H9 (cell line): ENCODE measurements around the gene SMO. TPM values are rescaled to one million over a fixed set of nuclear protein-coding genes. Genes with fewer than 3 reads are reported as not detected.
A peak's percentile ranks its signal among the peaks of the same experiment; 100 is the strongest.

Source experiments
- DNase-seq: peaks from one replicate; pipeline ENCODE4 v3.0.0-alpha.2; 2017
- H2AFZ ChIP-seq: one replicate; pipeline ENCODE4 v1.6.1; 2013; ENCODE audit warnings: mild to moderate bottlenecking, low read length, control low read depth, moderate library complexity
- H2AK5ac ChIP-seq: 2 replicates; pipeline ENCODE4 v1.6.1; 2013; ENCODE audit warnings: low read length, control low read depth, mixed read lengths; ENCODE audit not compliant: insufficient read length
- H2BK120ac ChIP-seq: one replicate; pipeline ENCODE4 v1.6.1; 2013; ENCODE audit warnings: low read depth, mild to moderate bottlenecking, low read length, control low read depth, inconsistent platforms; ENCODE audit not compliant: poor library complexity, severe bottlenecking
- H2BK12ac ChIP-seq: 2 replicates; pipeline ENCODE4 v1.6.1; 2013; ENCODE audit warnings: low read length, control low read depth, mixed read lengths, low read depth; ENCODE audit not compliant: insufficient read length
- H2BK15ac ChIP-seq: 2 replicates; pipeline ENCODE4 v1.6.1; 2013; ENCODE audit warnings: low read depth, low read length, control low read depth
- H2BK20ac ChIP-seq: one replicate; pipeline ENCODE4 v1.6.1; 2013; ENCODE audit warnings: low read depth, mild to moderate bottlenecking, low read length, control low read depth, inconsistent platforms; ENCODE audit not compliant: poor library complexity, severe bottlenecking
- H2BK5ac ChIP-seq: 2 replicates; pipeline ENCODE4 v1.6.1; 2013; ENCODE audit warnings: low read length, control low read depth, mixed read lengths; ENCODE audit not compliant: insufficient read length
- H3K14ac ChIP-seq: 2 replicates; pipeline ENCODE4 v1.6.1; 2013; ENCODE audit warnings: low read length, control low read depth; ENCODE audit not compliant: insufficient read depth
- H3K18ac ChIP-seq: 2 replicates; pipeline ENCODE4 v1.6.1; 2013; ENCODE audit warnings: low read depth, mild to moderate bottlenecking, mixed read lengths, low read length, control low read depth; ENCODE audit not compliant: insufficient read length
- H3K23ac ChIP-seq: 2 replicates; pipeline ENCODE4 v1.6.1; 2013; ENCODE audit warnings: low read length, control low read depth, mixed read lengths, low read depth; ENCODE audit not compliant: insufficient read length
- H3K23me2 ChIP-seq: 2 replicates; pipeline ENCODE4 v1.6.1; 2013; ENCODE audit warnings: low read depth, mild to moderate bottlenecking, mixed read lengths, low read length, control low read depth; ENCODE audit not compliant: insufficient read length, poor library complexity, severe bottlenecking
- H3K27ac ChIP-seq: 2 replicates; pipeline ENCODE4 v1.5.1; 2013; ENCODE audit warnings: low read length, control low read depth, mixed read lengths, low read depth; ENCODE audit not compliant: insufficient read length
- H3K27me3 ChIP-seq: 2 replicates; pipeline ENCODE4 v1.6.1; 2013; ENCODE audit warnings: low read length, control low read depth, inconsistent platforms; ENCODE audit not compliant: insufficient read depth
- H3K4ac ChIP-seq: 2 replicates; pipeline ENCODE4 v1.6.1; 2013; ENCODE audit warnings: low read depth, mild to moderate bottlenecking, control low read depth, inconsistent platforms, low read length, moderate library complexity
- H3K4me1 ChIP-seq: 2 replicates; pipeline ENCODE4 v1.6.1; 2013; ENCODE audit warnings: low read length, control low read depth, inconsistent platforms; ENCODE audit not compliant: insufficient read depth
- H3K4me2 ChIP-seq: 2 replicates; pipeline ENCODE4 v1.6.1; 2013; ENCODE audit warnings: low read length, control low read depth, mixed read lengths; ENCODE audit not compliant: insufficient read length, insufficient read depth
- H3K56ac ChIP-seq: 2 replicates; pipeline ENCODE4 v1.6.1; 2013; ENCODE audit warnings: low read depth, mild to moderate bottlenecking, mixed read lengths, low read length, control low read depth; ENCODE audit not compliant: insufficient read length
- H3K79me1 ChIP-seq: 2 replicates; pipeline ENCODE4 v1.6.1; 2013; ENCODE audit warnings: low read depth, mild to moderate bottlenecking, moderate library complexity, low read length, control low read depth, inconsistent platforms; ENCODE audit not compliant: insufficient read depth, poor library complexity, severe bottlenecking
- H3K79me2 ChIP-seq: 2 replicates; pipeline ENCODE4 v1.6.1; 2013; ENCODE audit warnings: low read length, control low read depth, inconsistent platforms; ENCODE audit not compliant: insufficient read depth
- H3K9ac ChIP-seq: 2 replicates; pipeline ENCODE4 v1.6.1; 2013; ENCODE audit warnings: low read length, control low read depth, mixed read lengths; ENCODE audit not compliant: insufficient read length; ENCODE audit errors: extremely low read depth
- H3K9me3 ChIP-seq: one replicate; pipeline ENCODE4 v1.6.1; 2013; ENCODE audit warnings: low read depth, low read length, inconsistent platforms; ENCODE audit not compliant: control insufficient read depth
- H3T11ph ChIP-seq: one replicate; pipeline ENCODE4 v1.6.1; 2013; ENCODE audit warnings: mild to moderate bottlenecking, low read length, control low read depth, inconsistent platforms
- H4K20me1 ChIP-seq: one replicate; pipeline ENCODE4 v1.6.1; 2013; ENCODE audit not compliant: control insufficient read depth, insufficient read length, insufficient read depth
- H4K5ac ChIP-seq: 2 replicates; pipeline ENCODE4 v1.6.1; 2013; ENCODE audit warnings: low read depth, mild to moderate bottlenecking, mixed read lengths, low read length, control low read depth; ENCODE audit not compliant: insufficient read length
- H4K8ac ChIP-seq: replicated peaks from 2 replicates; pipeline ENCODE4 v1.6.1; 2013; ENCODE audit warnings: low read length, control low read depth, mixed read lengths, low read depth; ENCODE audit not compliant: insufficient read length
- H4K91ac ChIP-seq: 2 replicates; pipeline ENCODE4 v1.6.1; 2013; ENCODE audit warnings: low read depth, mild to moderate bottlenecking, moderate library complexity, mixed read lengths, low read length, control low read depth; ENCODE audit not compliant: insufficient read length
- H3K27ac Mint-ChIP-seq, 3 experiments: 2 replicates in 2 of 3; 3 replicates in 1 of 3; pipeline ENCODE4 v1.8.0; 2020 to 2021; ENCODE audit warnings: mixed read lengths in 3 of 3, mild to moderate bottlenecking in 1 of 3, moderate library complexity in 1 of 3
- H3K27me3 Mint-ChIP-seq: 2 replicates; pipeline ENCODE4 v1.8.0; 2021; ENCODE audit warnings: low read depth, mild to moderate bottlenecking, moderate library complexity, mixed read lengths
- H3K36me3 Mint-ChIP-seq, 3 experiments: 2 replicates in 2 of 3; 3 replicates in 1 of 3; pipeline ENCODE4 v1.8.0; 2020 to 2021; ENCODE audit warnings: low read depth in 3 of 3, mixed read lengths in 3 of 3; ENCODE audit not compliant: insufficient read depth in 1 of 3
- H3K4me1 Mint-ChIP-seq, 2 experiments: 2 replicates each; pipeline ENCODE4 v1.8.0; 2020; ENCODE audit warnings: mixed read lengths in 2 of 2
- H3K4me3 Mint-ChIP-seq, 2 experiments: 2 replicates in 1 of 2; 3 replicates in 1 of 2; pipeline ENCODE4 v1.8.0; 2020 to 2021; ENCODE audit warnings: mild to moderate bottlenecking in 2 of 2, mixed read lengths in 2 of 2, moderate library complexity in 1 of 2
- H3K9me3 Mint-ChIP-seq, 2 experiments: 2 replicates in 1 of 2; 3 replicates in 1 of 2; pipeline ENCODE4 v1.8.0; 2020; ENCODE audit warnings: mild to moderate bottlenecking in 2 of 2, mixed read lengths in 2 of 2, moderate library complexity in 1 of 2
- CTCF ChIP-seq: fragments of 200-600 bp; sonication (generic); conservative IDR thresholded peaks from 3 replicates; pipeline ENCODE4 v1.8.0; 2021; ENCODE audit warnings: antibody characterized with exemption, mild to moderate bottlenecking
- total RNA-seq: library from RNA; stranded (reverse); gene quantifications from 2 replicates; pipeline ENCODE4 v1.2.1, GENCODE V29; 2021

SMO gene
- total RNA-seq, 1 experiment from 2014 or later = 66.8 TPM

DNA sequence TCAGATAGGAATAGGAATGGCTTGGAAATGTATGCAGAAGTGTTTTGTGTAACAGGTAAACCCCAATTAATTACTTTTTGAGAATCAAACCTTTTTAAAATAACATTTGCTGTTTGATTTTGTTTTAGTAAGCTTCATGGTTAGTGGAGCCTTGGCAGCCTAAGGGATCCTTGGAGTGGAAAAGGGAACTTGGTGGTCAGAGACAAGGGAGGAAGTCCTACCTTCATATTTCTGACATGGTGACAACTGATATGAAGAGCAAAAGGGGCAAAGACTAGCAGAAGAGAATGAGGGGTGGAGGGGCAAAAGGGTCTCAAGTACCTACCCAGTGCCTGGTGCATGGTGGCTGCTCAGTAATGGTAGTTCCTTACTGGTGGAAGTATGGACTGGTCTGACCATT lies 68.7 kb downstream of the SMO start:
- Histone ChIP-seq H4K8ac (no peak overlapping the region), H2BK120ac (no peak overlapping the region), H3K79me1 (no peaks in the 10 kb centered on the region), H3K9me3 (no peaks in the 10 kb centered on the region), H3T11ph (peak overlapping the region; percentile 99), H3K27me3 (no peaks in the 10 kb centered on the region), H3K56ac (no peak overlapping the region), H3K4ac (no peak overlapping the region; the same call in 1 of the 2 replicates), H2AFZ (no peak overlapping the region), H4K91ac (no peak overlapping the region), H2BK15ac (no peak overlapping the region), H2BK20ac (peak overlapping the region; percentile 61), H3K23ac (no peak overlapping the region), H3K4me2 (no peak overlapping the region), H2BK5ac (no peak overlapping the region), H3K23me2 (no peaks in the 10 kb centered on the region), H2BK12ac (peak overlapping the region; percentile 87), H4K5ac (no peak overlapping the region), H3K79me2 (peaks cover 2% of the 10 kb centered on the region; the same call in 1 of the 2 replicates), H3K4me1 (peaks cover 11% of the 10 kb centered on the region; the same call in 1 of the 2 replicates), H3K27ac (no peak overlapping the region), H3K14ac (no peak overlapping the region), H2AK5ac (peak overlapping the region; percentile 87), H3K18ac (peak overlapping the region; percentile 45), H3K9ac (no peak overlapping the region), H4K20me1 (no peaks in the 10 kb centered on the region)
- no peak for DNase-seq
- peak overlapping the region in 1 of 3 experiments; percentile 58; a peak in 2 of 7 replicates for H3K27ac Mint-ChIP-seq
- no peaks in the 10 kb centered on the region for H3K27me3 Mint-ChIP-seq
- no peak for TF ChIP-seq CTCF
- no peaks in the 10 kb centered on the region for H3K9me3 Mint-ChIP-seq
- peaks cover 45 to 50% of the 10 kb centered on the region in 2 experiments for H3K4me1 Mint-ChIP-seq
- no peak overlapping the region for H3K4me3 Mint-ChIP-seq
- H3K36me3 Mint-ChIP-seq = no peaks in the 10 kb centered on the region; a peak in 2 of 7 replicates
